Measurements from ENCODE around the gene ABCD2. TPM values are rescaled to one million over a fixed set of nuclear protein-coding genes. Genes with fewer than 3 reads are reported as not detected.

Gene ABCD2
- polyA plus RNA-seq (2013, experiment 1 of 4) = 0.15 TPM
- 0.11 TPM for polyA plus RNA-seq (2013, experiment 2 of 4)
- polyA plus RNA-seq (2013, experiment 3 of 4) = 0.16 TPM
- 0.08 TPM for polyA plus RNA-seq (2013, experiment 4 of 4)

DNA sequence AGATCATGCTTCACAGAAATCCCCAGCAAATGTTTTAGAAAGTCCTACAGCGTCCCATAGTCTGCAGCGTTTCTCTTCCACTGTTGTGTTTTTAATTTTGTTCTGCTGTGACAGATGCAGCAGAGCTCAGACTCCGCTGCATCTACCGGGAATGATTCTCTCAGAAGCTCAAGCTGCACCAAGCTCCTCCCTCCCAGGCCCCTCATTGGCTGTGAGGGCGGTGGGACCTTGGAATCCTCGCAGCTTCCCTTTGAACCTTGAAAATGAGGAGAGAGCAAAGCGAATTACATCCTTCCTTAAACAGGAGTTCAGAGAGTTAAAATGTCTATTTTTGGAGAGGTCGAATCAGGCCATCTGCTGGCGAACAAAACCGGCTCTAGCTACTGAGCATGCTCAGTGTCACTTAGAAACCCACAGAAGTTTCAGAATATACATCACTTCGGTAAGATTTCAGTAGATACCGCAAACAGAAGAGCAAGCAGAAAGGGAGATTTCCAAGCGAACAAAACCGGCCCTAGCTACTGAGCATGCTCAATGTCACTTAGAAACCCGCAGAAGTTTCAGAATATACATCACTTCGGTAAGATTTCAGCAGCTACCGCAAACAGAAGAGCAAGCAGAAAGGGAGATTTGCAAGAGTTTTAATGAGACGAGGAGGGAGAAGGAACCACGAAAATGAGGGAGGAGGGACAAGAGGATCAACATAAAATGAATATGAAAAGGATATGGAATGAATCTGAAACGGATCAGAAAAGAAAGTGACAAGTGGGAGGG is at the start of gene ABCD2:
TSS of gene ABCD2 (minus strand) at position 144 of the 774 bp plus-strand sequence. CDS start 188 bp downstream, outside the sequence.
- Histone ChIP-seq H3K27ac (ENCODE audit: insufficient read depth, low read depth, low read length, poor library complexity, severe bottlenecking) (peak within 1 kb of the TSS; percentile 64), H3K9me3 (ENCODE audit: control insufficient read depth, low read length) (no peaks in the 10 kb centered on the region), H3K27me3 (ENCODE audit: control insufficient read depth, insufficient read depth, low read length, poor library complexity, severe bottlenecking) (peaks cover 8% of the 10 kb centered on the region), H3K4me1 (ENCODE audit: control insufficient read depth, insufficient read depth, low read length) (no peaks in the 10 kb centered on the region), H3K4me3 (ENCODE audit: insufficient read depth, low read depth, low read length) (peak within 1 kb of the TSS; percentile 44), H3K36me3 (ENCODE audit: control insufficient read depth, insufficient read depth, low read length) (no peaks in the 10 kb centered on the region)
- 4 to 7% methylated on average over 20 of the region's 20 CpGs for WGBS, 2 experiments

DNA sequence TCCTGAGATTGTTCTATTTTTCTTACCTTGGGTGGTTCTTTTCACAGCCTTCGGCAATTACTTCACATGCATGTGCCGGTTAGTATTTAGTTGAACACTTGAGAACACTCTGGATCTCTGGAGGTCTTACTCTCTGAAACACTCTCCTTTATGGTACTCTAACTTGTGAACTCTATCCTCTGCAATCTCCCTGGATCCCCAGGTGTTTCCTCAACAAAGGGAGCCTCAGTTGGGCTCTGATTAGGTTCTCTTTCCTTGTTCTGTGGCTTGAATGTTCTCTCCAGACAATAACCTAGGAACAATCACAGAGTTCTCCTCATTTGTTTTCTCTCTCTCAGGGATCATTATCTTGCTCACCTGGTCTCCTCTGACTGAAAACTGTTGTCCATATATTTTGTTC is 40.5 kb upstream of the ABCD2 start:
- H3K27me3 ChIP-seq (ENCODE audit: control insufficient read depth, insufficient read depth, low read length, poor library complexity, severe bottlenecking) = no peaks in the 10 kb centered on the region
- no peak overlapping the region for H3K4me3 ChIP-seq (ENCODE audit: insufficient read depth, low read depth, low read length)
- WGBS, 2 experiments = 85 to 93% methylated on average over 2 of the region's 2 CpGs
- H3K36me3 ChIP-seq (ENCODE audit: control insufficient read depth, insufficient read depth, low read length) = no peaks in the 10 kb centered on the region
- no peaks in the 10 kb centered on the region for H3K9me3 ChIP-seq (ENCODE audit: control insufficient read depth, low read length)
- no peaks in the 10 kb centered on the region for H3K4me1 ChIP-seq (ENCODE audit: control insufficient read depth, insufficient read depth, low read length)
- H3K27ac ChIP-seq (ENCODE audit: insufficient read depth, low read depth, low read length, poor library complexity, severe bottlenecking) = no peak overlapping the region

DNA sequence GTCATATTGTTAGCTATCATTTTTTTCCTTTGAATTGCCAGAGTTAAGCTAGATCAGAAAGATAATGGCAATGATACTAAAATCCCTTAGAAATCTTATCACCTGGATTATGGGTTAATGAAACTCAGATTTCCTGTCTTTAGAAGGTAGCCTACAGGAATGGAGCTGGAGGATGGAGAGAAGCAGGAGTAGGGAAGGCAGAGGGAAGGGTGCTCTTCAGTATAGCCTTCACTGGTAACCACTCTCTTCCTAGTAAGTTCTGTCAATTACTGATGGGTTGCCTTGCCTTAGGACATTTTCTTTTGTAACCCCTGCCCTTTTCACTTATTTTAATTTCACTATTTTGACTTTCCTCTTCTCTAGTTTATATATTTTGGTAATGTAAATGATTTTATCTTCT is 27.8 kb upstream of the ABCD2 start:
- Histone ChIP-seq H3K27me3 (ENCODE audit: control insufficient read depth, insufficient read depth, low read length, poor library complexity, severe bottlenecking) (no peaks in the 10 kb centered on the region), H3K4me3 (ENCODE audit: insufficient read depth, low read depth, low read length) (no peak overlapping the region), H3K36me3 (ENCODE audit: control insufficient read depth, insufficient read depth, low read length) (no peaks in the 10 kb centered on the region)

DNA sequence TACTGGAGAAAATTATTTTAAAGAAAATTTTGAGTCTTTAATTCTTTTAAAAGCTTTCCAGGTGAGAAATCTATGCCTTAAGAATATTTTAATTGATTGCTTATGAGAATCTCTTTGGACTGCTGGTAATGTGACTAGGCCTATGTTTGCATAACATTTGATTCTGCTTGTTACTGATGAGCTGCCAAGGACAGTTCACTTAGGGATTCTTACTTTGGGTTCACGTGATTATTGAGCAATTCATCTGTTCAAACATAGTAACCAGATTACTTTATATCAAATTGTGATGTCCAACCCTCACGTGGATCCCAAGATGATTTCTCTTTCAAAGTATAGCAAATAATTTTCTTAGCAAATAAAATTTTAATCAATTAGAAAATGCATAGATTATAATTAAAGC is 27.4 kb upstream of the ABCD2 start:
- Histone ChIP-seq H3K4me1 (ENCODE audit: control insufficient read depth, insufficient read depth, low read length) (no peaks in the 10 kb centered on the region), H3K36me3 (ENCODE audit: control insufficient read depth, insufficient read depth, low read length) (no peaks in the 10 kb centered on the region)
- WGBS, 2 experiments = 84% methylated on average over 2 of the region's 2 CpGs; no CpG with 5 or more reads in 1 of the 2 experiments

More for the DNA sequence above, 27.8 kb upstream of the ABCD2 start:
- no peaks in the 10 kb centered on the region for H3K4me1 ChIP-seq (ENCODE audit: control insufficient read depth, insufficient read depth, low read length)
- H3K9me3 ChIP-seq (ENCODE audit: control insufficient read depth, low read length) = no peaks in the 10 kb centered on the region
- no peak overlapping the region for H3K27ac ChIP-seq (ENCODE audit: insufficient read depth, low read depth, low read length, poor library complexity, severe bottlenecking)

DNA sequence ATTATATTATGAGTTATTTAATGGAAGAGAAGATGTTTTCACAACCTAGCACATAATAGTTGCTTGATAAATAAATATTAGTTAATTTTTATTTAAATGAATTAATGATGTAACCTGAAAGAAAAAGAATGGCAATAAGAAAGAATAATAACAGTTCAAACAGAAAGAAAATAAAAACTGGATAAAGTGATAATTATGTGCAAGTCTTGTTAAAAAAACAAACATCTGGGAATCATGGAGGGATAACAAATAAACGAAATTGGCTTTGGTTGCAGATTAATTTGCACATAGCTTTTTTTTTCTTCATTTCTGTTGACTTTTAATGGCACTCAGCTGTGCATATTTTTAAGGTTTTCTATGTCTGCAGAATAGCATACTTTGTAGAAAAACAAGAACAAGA is 23.4 kb upstream of the ABCD2 start:
- H3K4me1 ChIP-seq (ENCODE audit: control insufficient read depth, insufficient read depth, low read length) = no peaks in the 10 kb centered on the region
- no peaks in the 10 kb centered on the region for H3K36me3 ChIP-seq (ENCODE audit: control insufficient read depth, insufficient read depth, low read length)
- 85 to 86% methylated on average over 1 of the region's 1 CpG for WGBS, 2 experiments
- H3K4me3 ChIP-seq (ENCODE audit: insufficient read depth, low read depth, low read length) = no peak overlapping the region
- no peak overlapping the region for H3K27ac ChIP-seq (ENCODE audit: insufficient read depth, low read depth, low read length, poor library complexity, severe bottlenecking)
- no peaks in the 10 kb centered on the region for H3K27me3 ChIP-seq (ENCODE audit: control insufficient read depth, insufficient read depth, low read length, poor library complexity, severe bottlenecking)
- no peaks in the 10 kb centered on the region for H3K9me3 ChIP-seq (ENCODE audit: control insufficient read depth, low read length)

More for the DNA sequence above, 27.4 kb upstream of the ABCD2 start:
- H3K27me3 ChIP-seq (ENCODE audit: control insufficient read depth, insufficient read depth, low read length, poor library complexity, severe bottlenecking) = no peaks in the 10 kb centered on the region
- no peak overlapping the region for H3K4me3 ChIP-seq (ENCODE audit: insufficient read depth, low read depth, low read length)
- no peak overlapping the region for H3K27ac ChIP-seq (ENCODE audit: insufficient read depth, low read depth, low read length, poor library complexity, severe bottlenecking)
- no peaks in the 10 kb centered on the region for H3K9me3 ChIP-seq (ENCODE audit: control insufficient read depth, low read length)

DNA sequence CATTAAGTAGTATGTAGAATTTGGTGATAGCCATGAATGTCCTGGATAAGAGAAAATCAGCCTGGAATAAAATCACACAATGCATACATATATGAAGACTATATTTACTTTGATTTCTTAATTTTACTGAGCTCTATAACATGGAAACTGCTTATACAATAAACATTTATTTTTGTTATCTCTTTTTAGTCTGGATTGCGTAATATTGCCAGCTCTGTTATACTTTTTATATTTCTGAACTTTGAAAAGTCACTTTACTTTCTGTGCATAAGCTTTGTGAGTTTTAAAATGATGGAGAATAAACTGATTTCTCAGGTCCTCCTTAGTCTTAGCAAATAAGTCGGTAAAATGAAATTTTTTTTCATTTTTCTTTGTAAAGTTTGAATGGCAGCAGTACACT is 19.2 kb upstream of the ABCD2 start:
- 90 to 97% methylated on average over 1 to 2 of the region's 2 CpGs for WGBS, 2 experiments

DNA sequence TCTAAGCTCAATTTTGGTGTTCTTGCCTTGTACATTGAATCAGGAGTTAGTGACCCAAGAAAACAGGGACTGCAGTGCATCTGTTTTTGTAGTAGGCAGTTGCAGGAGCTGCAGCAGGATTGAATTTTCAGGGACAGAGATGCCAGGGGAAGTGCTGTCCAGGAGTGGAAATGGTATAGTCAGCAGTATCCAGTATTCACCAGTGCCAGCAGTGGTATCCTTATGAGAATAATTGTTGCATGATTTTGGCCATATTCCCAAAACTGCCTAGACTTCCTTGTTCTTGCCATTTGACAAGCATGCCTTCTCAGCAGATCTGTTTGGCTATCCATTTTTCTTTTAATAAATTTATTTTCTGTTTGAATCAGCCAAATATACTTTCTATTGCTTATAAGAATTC is 18.6 kb upstream of the ABCD2 start:
- Histone ChIP-seq H3K4me1 (ENCODE audit: control insufficient read depth, insufficient read depth, low read length) (no peaks in the 10 kb centered on the region), H3K4me3 (ENCODE audit: insufficient read depth, low read depth, low read length) (no peak overlapping the region), H3K36me3 (ENCODE audit: control insufficient read depth, insufficient read depth, low read length) (no peaks in the 10 kb centered on the region), H3K27me3 (ENCODE audit: control insufficient read depth, insufficient read depth, low read length, poor library complexity, severe bottlenecking) (no peaks in the 10 kb centered on the region), H3K27ac (ENCODE audit: insufficient read depth, low read depth, low read length, poor library complexity, severe bottlenecking) (no peak overlapping the region), H3K9me3 (ENCODE audit: control insufficient read depth, low read length) (no peaks in the 10 kb centered on the region)

More for the DNA sequence above, 19.2 kb upstream of the ABCD2 start:
- no peaks in the 10 kb centered on the region for H3K4me1 ChIP-seq (ENCODE audit: control insufficient read depth, insufficient read depth, low read length)
- no peaks in the 10 kb centered on the region for H3K36me3 ChIP-seq (ENCODE audit: control insufficient read depth, insufficient read depth, low read length)
- no peaks in the 10 kb centered on the region for H3K9me3 ChIP-seq (ENCODE audit: control insufficient read depth, low read length)
- H3K4me3 ChIP-seq (ENCODE audit: insufficient read depth, low read depth, low read length) = no peak overlapping the region
- H3K27me3 ChIP-seq (ENCODE audit: control insufficient read depth, insufficient read depth, low read length, poor library complexity, severe bottlenecking) = no peaks in the 10 kb centered on the region
- H3K27ac ChIP-seq (ENCODE audit: insufficient read depth, low read depth, low read length, poor library complexity, severe bottlenecking) = no peak overlapping the region

DNA sequence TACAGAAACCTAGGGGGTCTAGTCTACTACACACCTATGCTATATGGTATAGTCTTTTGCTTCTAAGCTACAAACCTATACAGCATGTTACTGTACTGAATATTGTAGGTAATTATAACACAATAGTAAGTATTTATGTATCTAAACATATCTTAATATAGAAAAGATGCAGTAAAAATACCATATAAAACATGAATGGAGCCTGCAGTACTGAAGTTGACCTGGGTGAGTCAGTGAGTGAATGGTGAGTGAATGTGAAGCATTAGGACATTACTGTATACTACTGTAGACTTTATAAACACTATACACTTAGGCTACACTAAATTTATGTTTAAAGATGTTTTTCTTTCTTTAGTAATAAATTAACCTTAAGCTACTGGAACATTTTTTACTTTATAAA is 13.1 kb upstream of the ABCD2 start:
- Histone ChIP-seq H3K4me1 (ENCODE audit: control insufficient read depth, insufficient read depth, low read length) (no peaks in the 10 kb centered on the region), H3K9me3 (ENCODE audit: control insufficient read depth, low read length) (no peaks in the 10 kb centered on the region), H3K27me3 (ENCODE audit: control insufficient read depth, insufficient read depth, low read length, poor library complexity, severe bottlenecking) (no peaks in the 10 kb centered on the region), H3K36me3 (ENCODE audit: control insufficient read depth, insufficient read depth, low read length) (no peaks in the 10 kb centered on the region), H3K27ac (ENCODE audit: insufficient read depth, low read depth, low read length, poor library complexity, severe bottlenecking) (no peak overlapping the region), H3K4me3 (ENCODE audit: insufficient read depth, low read depth, low read length) (no peak overlapping the region)

DNA sequence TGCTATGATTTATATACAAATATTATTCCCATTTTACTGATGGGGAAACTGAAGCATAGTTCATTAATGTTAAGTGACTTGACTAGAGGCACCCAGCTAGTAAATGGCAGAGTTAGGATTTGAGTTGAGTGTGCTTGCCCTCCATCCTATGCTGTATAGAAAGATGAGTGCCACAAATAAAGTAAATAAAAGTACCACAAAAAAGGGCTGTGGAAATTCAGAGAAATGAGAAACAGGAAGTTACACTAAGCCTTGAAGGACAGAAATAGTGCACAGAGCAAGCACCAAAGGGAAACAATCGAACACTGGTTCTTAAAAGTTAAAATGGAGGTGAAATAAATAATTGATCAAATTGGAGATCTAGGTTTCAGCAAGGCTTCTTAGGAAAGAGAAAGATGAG is 9.2 kb upstream of the ABCD2 start:
- Histone ChIP-seq H3K9me3 (ENCODE audit: control insufficient read depth, low read length) (no peaks in the 10 kb centered on the region), H3K4me3 (ENCODE audit: insufficient read depth, low read depth, low read length) (no peak overlapping the region), H3K36me3 (ENCODE audit: control insufficient read depth, insufficient read depth, low read length) (no peaks in the 10 kb centered on the region), H3K27me3 (ENCODE audit: control insufficient read depth, insufficient read depth, low read length, poor library complexity, severe bottlenecking) (no peaks in the 10 kb centered on the region), H3K27ac (ENCODE audit: insufficient read depth, low read depth, low read length, poor library complexity, severe bottlenecking) (no peak overlapping the region), H3K4me1 (ENCODE audit: control insufficient read depth, insufficient read depth, low read length) (no peaks in the 10 kb centered on the region)
- 89 to 95% methylated on average over 1 of the region's 1 CpG for WGBS, 2 experiments

DNA sequence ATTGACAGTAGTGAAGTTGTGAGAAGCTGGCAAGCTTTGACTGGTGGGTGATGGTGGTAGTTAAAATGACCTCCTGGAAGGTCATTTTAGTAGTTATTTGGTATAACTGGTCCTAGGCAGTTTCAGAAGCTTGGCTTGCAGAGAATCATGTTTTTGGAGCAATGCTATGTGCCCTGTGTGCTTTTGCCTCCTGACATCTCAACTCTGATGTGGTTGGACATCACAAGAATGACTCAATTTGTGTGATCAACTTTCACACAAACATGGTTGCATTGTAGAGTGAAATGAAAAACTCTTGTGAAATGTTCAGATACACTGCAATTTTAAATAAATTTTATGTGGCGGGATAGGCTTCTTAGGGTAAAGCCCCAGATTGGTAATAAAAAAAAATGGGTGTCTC is 8.3 kb upstream of the ABCD2 start:
- H3K27me3 ChIP-seq (ENCODE audit: control insufficient read depth, insufficient read depth, low read length, poor library complexity, severe bottlenecking) = no peaks in the 10 kb centered on the region
- no peaks in the 10 kb centered on the region for H3K36me3 ChIP-seq (ENCODE audit: control insufficient read depth, insufficient read depth, low read length)
- H3K4me1 ChIP-seq (ENCODE audit: control insufficient read depth, insufficient read depth, low read length) = no peaks in the 10 kb centered on the region
- H3K27ac ChIP-seq (ENCODE audit: insufficient read depth, low read depth, low read length, poor library complexity, severe bottlenecking) = no peak overlapping the region
- WGBS, 2 experiments = 86 to 94% methylated on average over 1 of the region's 1 CpG
- no peak overlapping the region for H3K4me3 ChIP-seq (ENCODE audit: insufficient read depth, low read depth, low read length)
- H3K9me3 ChIP-seq (ENCODE audit: control insufficient read depth, low read length) = no peaks in the 10 kb centered on the region

All from ectodermal cell (in vitro differentiated cells).